ENCODE data around the gene LPIN3.

The LPIN3 gene, protein sequence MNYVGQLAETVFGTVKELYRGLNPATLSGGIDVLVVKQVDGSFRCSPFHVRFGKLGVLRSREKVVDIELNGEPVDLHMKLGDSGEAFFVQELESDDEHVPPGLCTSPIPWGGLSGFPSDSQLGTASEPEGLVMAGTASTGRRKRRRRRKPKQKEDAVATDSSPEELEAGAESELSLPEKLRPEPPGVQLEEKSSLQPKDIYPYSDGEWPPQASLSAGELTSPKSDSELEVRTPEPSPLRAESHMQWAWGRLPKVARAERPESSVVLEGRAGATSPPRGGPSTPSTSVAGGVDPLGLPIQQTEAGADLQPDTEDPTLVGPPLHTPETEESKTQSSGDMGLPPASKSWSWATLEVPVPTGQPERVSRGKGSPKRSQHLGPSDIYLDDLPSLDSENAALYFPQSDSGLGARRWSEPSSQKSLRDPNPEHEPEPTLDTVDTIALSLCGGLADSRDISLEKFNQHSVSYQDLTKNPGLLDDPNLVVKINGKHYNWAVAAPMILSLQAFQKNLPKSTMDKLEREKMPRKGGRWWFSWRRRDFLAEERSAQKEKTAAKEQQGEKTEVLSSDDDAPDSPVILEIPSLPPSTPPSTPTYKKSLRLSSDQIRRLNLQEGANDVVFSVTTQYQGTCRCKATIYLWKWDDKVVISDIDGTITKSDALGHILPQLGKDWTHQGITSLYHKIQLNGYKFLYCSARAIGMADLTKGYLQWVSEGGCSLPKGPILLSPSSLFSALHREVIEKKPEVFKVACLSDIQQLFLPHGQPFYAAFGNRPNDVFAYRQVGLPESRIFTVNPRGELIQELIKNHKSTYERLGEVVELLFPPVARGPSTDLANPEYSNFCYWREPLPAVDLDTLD

DNA sequence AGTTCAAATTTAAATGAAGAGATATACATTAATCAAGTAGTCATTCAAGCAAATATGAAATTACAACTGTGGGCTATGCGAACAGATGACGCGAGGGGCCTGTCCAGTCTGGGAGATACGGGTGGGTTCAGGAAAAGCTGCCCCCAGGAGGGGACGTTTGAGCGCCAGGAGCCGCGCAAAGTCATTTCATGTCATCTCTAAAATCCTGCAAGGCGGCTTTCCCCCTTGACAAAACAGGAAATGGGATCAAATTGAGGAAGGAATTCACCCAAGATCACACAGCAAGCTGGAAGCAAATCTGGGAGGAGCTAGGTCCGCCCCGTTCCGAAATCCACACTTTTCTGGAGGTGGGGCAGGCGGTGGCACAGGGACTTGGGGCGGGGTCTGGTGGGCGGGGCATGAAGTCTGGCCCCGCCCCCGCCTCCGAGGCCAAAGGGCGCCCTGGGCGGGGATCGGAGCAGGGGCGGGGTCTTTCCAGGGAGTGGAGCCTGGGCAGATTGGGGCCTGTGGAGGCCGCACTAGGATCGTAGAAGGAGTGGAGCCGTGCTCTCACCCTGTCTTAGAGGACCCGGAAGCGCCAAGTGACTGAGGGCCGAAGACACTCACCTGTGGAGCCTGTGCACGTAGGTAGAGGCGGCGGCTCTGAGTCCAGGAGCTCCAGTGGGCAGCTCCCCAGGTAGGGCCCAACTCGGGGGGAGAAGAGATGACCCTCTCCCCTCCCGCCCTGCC lies at the start of gene LPIN3:
TSS of gene LPIN3 (plus strand) at position 495 of the 729 bp plus-strand sequence. CDS start 4,983 bp downstream, outside the sequence.
- DNase-seq (ENCODE audit: extremely low read depth, low read depth), result peak; percentile 78
- H3K4me3 ChIP-seq (replicated peaks; ENCODE audit: low read depth, low read length), result peak within 1 kb of the TSS; percentile 48
- TF ChIP-seq, protein P1, sequence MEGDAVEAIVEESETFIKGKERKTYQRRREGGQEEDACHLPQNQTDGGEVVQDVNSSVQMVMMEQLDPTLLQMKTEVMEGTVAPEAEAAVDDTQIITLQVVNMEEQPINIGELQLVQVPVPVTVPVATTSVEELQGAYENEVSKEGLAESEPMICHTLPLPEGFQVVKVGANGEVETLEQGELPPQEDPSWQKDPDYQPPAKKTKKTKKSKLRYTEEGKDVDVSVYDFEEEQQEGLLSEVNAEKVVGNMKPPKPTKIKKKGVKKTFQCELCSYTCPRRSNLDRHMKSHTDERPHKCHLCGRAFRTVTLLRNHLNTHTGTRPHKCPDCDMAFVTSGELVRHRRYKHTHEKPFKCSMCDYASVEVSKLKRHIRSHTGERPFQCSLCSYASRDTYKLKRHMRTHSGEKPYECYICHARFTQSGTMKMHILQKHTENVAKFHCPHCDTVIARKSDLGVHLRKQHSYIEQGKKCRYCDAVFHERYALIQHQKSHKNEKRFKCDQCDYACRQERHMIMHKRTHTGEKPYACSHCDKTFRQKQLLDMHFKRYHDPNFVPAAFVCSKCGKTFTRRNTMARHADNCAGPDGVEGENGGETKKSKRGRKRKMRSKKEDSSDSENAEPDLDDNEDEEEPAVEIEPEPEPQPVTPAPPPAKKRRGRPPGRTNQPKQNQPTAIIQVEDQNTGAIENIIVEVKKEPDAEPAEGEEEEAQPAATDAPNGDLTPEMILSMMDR (IDR thresholded peaks at IDR 0.05; ENCODE audit: low read depth, low read length, missing control alignments), result peak; percentile 35

DNA sequence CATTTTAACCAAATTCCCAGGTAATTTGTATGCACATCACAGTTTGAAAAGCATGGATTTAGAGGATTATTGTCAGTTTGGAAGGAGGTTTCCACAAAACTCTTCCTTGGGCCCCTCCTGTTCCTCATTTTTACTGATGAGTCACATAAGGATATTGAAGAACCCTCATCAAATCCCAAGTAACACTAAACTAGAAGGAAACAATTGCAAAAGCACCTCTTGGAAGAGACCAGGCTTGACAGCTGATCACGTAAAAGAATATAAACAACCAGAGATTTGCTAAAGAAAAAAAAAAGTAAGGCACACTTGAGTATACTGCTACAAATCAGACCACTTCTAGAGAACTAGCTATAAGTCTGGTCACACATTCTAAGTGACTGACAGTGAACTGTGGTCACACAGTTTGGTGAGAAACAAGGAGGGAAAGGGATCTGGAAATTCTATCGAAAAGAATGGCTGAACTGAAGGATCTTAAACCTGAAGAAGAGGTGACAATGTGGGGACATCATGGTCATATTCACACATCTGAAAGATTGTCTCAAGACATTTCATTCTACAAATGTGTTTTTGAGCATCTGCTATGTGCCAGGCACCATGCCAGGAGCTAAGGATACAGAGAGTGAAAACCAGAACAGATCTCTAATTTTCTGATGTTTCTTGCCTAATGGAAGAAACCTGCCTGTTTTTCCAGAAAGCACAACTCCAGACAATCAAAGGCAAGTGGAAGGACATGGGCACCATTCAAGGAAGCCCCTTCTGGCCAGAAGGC lies 47.2 kb upstream of the LPIN3 start:
- DNase-seq (ENCODE audit: extremely low read depth, low read depth), result no peak
- no peak overlapping the region for H3K4me3 ChIP-seq (replicated peaks; ENCODE audit: low read depth, low read length)
- TF ChIP-seq, protein P1 (IDR thresholded peaks at IDR 0.05; ENCODE audit: low read depth, low read length, missing control alignments), result no peak

DNA sequence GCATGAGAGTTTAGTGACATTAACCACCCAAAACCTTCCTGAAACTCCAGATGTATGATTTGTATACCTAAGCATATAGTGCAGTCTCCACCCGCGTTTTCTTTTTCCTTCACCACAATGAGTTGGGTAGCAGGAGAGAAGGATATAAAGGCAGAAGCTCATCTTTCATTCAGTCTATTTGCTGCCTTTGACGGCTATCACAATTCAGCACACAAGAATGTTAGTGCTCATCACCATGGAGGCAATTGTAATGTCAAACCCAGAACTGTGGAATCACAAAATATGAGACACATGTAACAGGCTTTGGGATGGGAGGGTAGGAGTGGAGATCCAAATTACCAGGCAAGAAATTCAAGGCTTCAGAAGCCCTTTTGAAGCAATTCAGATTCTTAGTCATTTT lies 40.7 kb upstream of the LPIN3 start:
- no peak overlapping the region for H3K4me3 ChIP-seq (replicated peaks; ENCODE audit: low read depth, low read length)
- DNase-seq (ENCODE audit: extremely low read depth, low read depth), result no peak
- TF ChIP-seq, protein P1 (IDR thresholded peaks at IDR 0.05; ENCODE audit: low read depth, low read length, missing control alignments), result no peak

DNA sequence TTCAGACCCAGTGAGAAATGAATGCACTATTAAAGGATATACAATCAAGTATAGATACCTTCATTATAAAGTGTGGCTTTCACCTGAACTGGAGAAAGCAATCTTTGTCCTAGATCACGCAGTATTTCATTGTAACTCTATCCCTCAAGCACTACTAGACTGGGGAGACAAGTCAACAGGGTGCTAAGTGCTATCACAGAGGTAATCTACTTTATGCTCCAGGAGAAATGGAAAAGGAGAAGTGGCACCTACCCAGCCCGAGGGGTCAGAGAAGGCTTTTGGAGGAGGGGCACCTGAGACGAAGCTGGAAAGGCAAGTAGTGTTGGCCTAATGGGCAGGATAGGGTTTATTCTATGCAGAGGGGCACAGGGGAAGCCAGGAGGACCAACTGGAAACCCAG lies 40.2 kb upstream of the LPIN3 start:
- TF ChIP-seq, protein P1 (IDR thresholded peaks at IDR 0.05; ENCODE audit: low read depth, low read length, missing control alignments), result no peak
- H3K4me3 ChIP-seq (replicated peaks; ENCODE audit: low read depth, low read length), result no peak overlapping the region
- DNase-seq (ENCODE audit: extremely low read depth, low read depth), result no peak

DNA sequence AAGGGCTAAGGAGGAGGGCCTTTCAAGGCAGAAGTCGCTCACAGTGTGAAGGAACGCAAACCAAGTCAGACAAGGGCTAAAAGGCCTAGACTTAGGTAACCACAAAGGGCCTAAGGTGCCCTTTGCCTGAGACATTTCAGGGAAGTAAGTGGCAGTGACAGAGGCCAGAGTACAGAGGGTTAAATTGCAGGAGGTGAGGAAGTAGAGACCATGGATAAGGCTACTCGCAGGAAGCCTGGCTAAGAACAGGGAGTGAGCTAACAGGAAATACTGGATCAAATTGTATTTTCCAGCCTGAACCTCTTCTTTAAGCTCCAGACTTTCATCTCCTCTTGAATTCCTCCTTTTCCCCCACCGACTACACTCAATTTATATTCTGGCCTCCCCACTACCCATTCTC lies 39.7 kb upstream of the LPIN3 start:
- TF ChIP-seq, protein P1 (IDR thresholded peaks at IDR 0.05; ENCODE audit: low read depth, low read length, missing control alignments), result no peak
- H3K4me3 ChIP-seq (replicated peaks; ENCODE audit: low read depth, low read length), result no peak overlapping the region
- no peak for DNase-seq (ENCODE audit: extremely low read depth, low read depth)

DNA sequence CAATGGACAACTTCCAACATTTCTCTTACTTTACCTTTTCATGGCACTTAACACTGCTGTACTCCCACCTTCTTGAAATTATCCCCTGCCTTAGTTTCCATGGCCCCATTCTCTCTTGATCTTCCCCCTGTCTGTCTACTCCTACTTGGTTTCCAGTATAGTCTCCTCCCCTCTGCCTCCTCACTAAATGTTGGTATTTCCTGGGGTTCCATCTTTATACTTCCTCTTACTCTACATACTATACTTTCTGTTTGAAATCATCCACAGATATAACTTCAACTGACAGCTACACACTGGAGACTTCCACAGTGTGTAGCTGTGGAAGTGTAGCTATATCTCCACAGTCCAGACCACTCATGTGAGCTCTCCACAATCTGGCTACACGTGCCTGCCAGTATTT lies 36.6 kb upstream of the LPIN3 start:
- no peak for DNase-seq (ENCODE audit: extremely low read depth, low read depth)
- no peak overlapping the region for H3K4me3 ChIP-seq (replicated peaks; ENCODE audit: low read depth, low read length)
- TF ChIP-seq, protein P1 (IDR thresholded peaks at IDR 0.05; ENCODE audit: low read depth, low read length, missing control alignments), result no peak

Measured in HFF-Myc (cell line).